HepG2 (cell line): ENCODE measurements around the gene TSKU. TPM values are rescaled to one million over a fixed set of nuclear protein-coding genes. Genes with fewer than 3 reads are reported as not detected.
A peak's percentile ranks its signal among the peaks of the same experiment; 100 is the strongest.

ENCODE experiments used
- ATM ChIP-seq: fragments of 450-650 bp; IDR thresholded peaks from 2 replicates; pipeline ENCODE4 v1.7.1; 2017; ENCODE audit warnings: mild to moderate bottlenecking, borderline replicate concordance
- CEBPB ChIP-seq: IDR thresholded peaks from 2 replicates; pipeline ENCODE4 v1.6.1; 2011; ENCODE audit warnings: low read depth, low read length, improper control_type of control experiment, borderline replicate concordance
- CSRNP2 ChIP-seq: sonication (generic); formaldehyde crosslinking; conservative IDR thresholded peaks from 2 replicates; pipeline ENCODE4 v1.8.0; 2022; ENCODE audit warnings: low read depth, missing genetic modification reagents
- GABPA ChIP-seq, 2 experiments: IDR thresholded peaks; 2 replicates each; pipeline ENCODE4 v1.6.1; 2011 to 2016; ENCODE audit warnings: low read depth in 2 of 2, low read length in 1 of 2, missing biosample characterization in 1 of 2, missing genetic modification characterization in 1 of 2
- HOXA5 ChIP-seq: sonication (generic); formaldehyde crosslinking; IDR thresholded peaks from 2 replicates; pipeline ENCODE4 v1.4.0; 2020; ENCODE audit warnings: missing genetic modification reagents
- IKZF4 ChIP-seq: sonication (generic); formaldehyde crosslinking; IDR thresholded peaks from 2 replicates; pipeline ENCODE4 v1.5.1; 2020; ENCODE audit warnings: borderline replicate concordance, mild to moderate bottlenecking, low read depth, missing genetic modification reagents; ENCODE audit errors: not compliant biosample characterization
- JUNB ChIP-seq: sonication (generic); formaldehyde crosslinking; IDR thresholded peaks from 2 replicates; pipeline ENCODE4 v1.8.0; 2022; ENCODE audit warnings: missing genetic modification reagents, mild to moderate bottlenecking, borderline replicate concordance
- MLLT10 ChIP-seq: sonication (generic); formaldehyde crosslinking; IDR thresholded peaks from 2 replicates; pipeline ENCODE4 v1.4.0; 2020; ENCODE audit warnings: missing genetic modification reagents
- NFKBIZ ChIP-seq: IDR thresholded peaks from 2 replicates; pipeline ENCODE4 v1.6.1; 2018; ENCODE audit warnings: missing genetic modification reagents, missing compliant biosample characterization
- NR3C1 ChIP-seq: sonication (generic); formaldehyde crosslinking; IDR thresholded peaks from 2 replicates; pipeline ENCODE4 v1.4.0; 2020; ENCODE audit warnings: missing genetic modification reagents
- PRDM10 ChIP-seq: sonication (generic); formaldehyde crosslinking; IDR thresholded peaks from 2 replicates; pipeline ENCODE4 v1.4.0; 2020; ENCODE audit warnings: low read depth, missing genetic modification reagents
- PRMT3 ChIP-seq: sonication (generic); formaldehyde crosslinking; IDR thresholded peaks from 2 replicates; pipeline ENCODE4 v1.8.1; 2022; ENCODE audit warnings: low read depth, mild to moderate bottlenecking, moderate library complexity, missing genetic modification reagents, borderline replicate concordance
- REL ChIP-seq: sonication (generic); formaldehyde crosslinking; conservative IDR thresholded peaks from 2 replicates; pipeline ENCODE4 v1.8.0; 2022; ENCODE audit warnings: mild to moderate bottlenecking, missing genetic modification reagents, moderate library complexity
- SAP130 ChIP-seq: IDR thresholded peaks from 2 replicates; pipeline ENCODE4 v1.6.1; 2016; ENCODE audit warnings: low read depth
- SMARCE1 ChIP-seq: fragments of 450-650 bp; IDR thresholded peaks from 2 replicates; pipeline ENCODE4 v1.6.1; 2017; ENCODE audit warnings: borderline replicate concordance
- SRF ChIP-seq: IDR thresholded peaks from 2 replicates; pipeline ENCODE4 v1.6.1; 2011; ENCODE audit warnings: mild to moderate bottlenecking, low read depth, low read length, moderate library complexity
- TBX2 ChIP-seq: sonication (generic); formaldehyde crosslinking; IDR thresholded peaks from 2 replicates; pipeline ENCODE4 v1.5.0; 2020; ENCODE audit warnings: missing genetic modification reagents, mild to moderate bottlenecking, borderline replicate concordance
- THRA ChIP-seq: sonication (generic); formaldehyde crosslinking; IDR thresholded peaks from 2 replicates; pipeline ENCODE4 v1.4.0; 2020; ENCODE audit warnings: missing genetic modification reagents, borderline replicate concordance
- TSC22D2 ChIP-seq: sonication (generic); formaldehyde crosslinking; IDR thresholded peaks from 2 replicates; pipeline ENCODE4 v1.5.1; 2020; ENCODE audit warnings: missing genetic modification reagents, mild to moderate bottlenecking, borderline replicate concordance
- ZFP62 ChIP-seq: sonication (generic); formaldehyde crosslinking; IDR thresholded peaks from 2 replicates; pipeline ENCODE4 v1.4.0; 2020; ENCODE audit warnings: missing genetic modification reagents
- ZNF225 ChIP-seq: sonication (generic); formaldehyde crosslinking; IDR thresholded peaks from 2 replicates; pipeline ENCODE4 v1.4.0; 2020; ENCODE audit warnings: mild to moderate bottlenecking, missing genetic modification reagents
- ZNF274 ChIP-seq: sonication (generic); formaldehyde crosslinking; IDR thresholded peaks from 2 replicates; pipeline ENCODE4 v1.5.1; 2020; ENCODE audit warnings: mild to moderate bottlenecking, missing genetic modification reagents
- ZNF343 ChIP-seq: sonication (generic); formaldehyde crosslinking; IDR thresholded peaks from 2 replicates; pipeline ENCODE4 v1.4.0; 2020; ENCODE audit warnings: mild to moderate bottlenecking, missing genetic modification reagents
- ZNF672 ChIP-seq: sonication (generic); formaldehyde crosslinking; IDR thresholded peaks from 2 replicates; pipeline ENCODE4 v1.8.1; 2022; ENCODE audit warnings: missing genetic modification reagents
- ZNF879 ChIP-seq: sonication (generic); formaldehyde crosslinking; IDR thresholded peaks from 2 replicates; pipeline ENCODE4 v1.8.1; 2023; ENCODE audit warnings: missing genetic modification reagents
- polyA plus RNA-seq, 8 experiments: library from polyadenylated mRNA; depleted of rRNA in 3 of 8; stranded (reverse) in 7 of 8; unstranded in 1 of 8; fragments of >200 nt; fragmentation: Illumina TruSeq in 4 of 8; extraction: Trizol in 4 of 8; gene quantifications; 2 replicates each; pipeline versions ENCODE4 v1.2.1 to v1.2.3, GENCODE V29; 2011 to 2016; ENCODE audit warnings: low read depth in 4 of 8, missing spikeins in 1 of 8, mixed read lengths in 1 of 8; ENCODE audit not compliant: insufficient read depth in 1 of 8
- total RNA-seq, 5 experiments: library from RNA; depleted of rRNA; stranded (reverse); fragments of >200 nt; fragmentation: Illumina TruSeq; extraction: Trizol; gene quantifications; 2 replicates each; pipeline ENCODE4 v1.2.3, GENCODE V29; 2016; ENCODE audit warnings: low read depth in 1 of 5

Gene TSKU
- total and polyA plus RNA-seq, 2 of the 13 experiments (the other 11 are each of a cell fraction or from before 2014, with no cell fraction given): 20.3 to 21.4 TPM

- TF ChIP-seq IKZF4 (peak; percentile 44), NFKBIZ (CRISPR knock-in tag) (no peak), TSC22D2 (CRISPR knock-in tag) (no peak), ZNF879 (CRISPR knock-in tag) (no peak), HOXA5 (CRISPR knock-in tag) (no peak), JUNB (CRISPR knock-in tag) (no peak), SMARCE1 (no peak), SRF (no peak), ZNF343 (CRISPR knock-in tag) (no peak), CSRNP2 (CRISPR knock-in tag) (no peak), PRMT3 (CRISPR knock-in tag) (no peak; the same call in 1 of the 2 replicates), CEBPB (no peak), ZNF672 (CRISPR knock-in tag) (no peak), SAP130 (no peak), ATM (no peak), ZNF274 (0 out of 2 replicates have a peak, but pooled peaks have one; percentile 28), THRA (CRISPR knock-in tag) (no peak; the same call in 1 of the 2 replicates), MLLT10 (CRISPR knock-in tag) (0 out of 2 replicates have a peak, but pooled peaks have one; percentile 44), TBX2 (CRISPR knock-in tag) (no peak), ZFP62 (CRISPR knock-in tag) (no peak), NR3C1 (CRISPR knock-in tag) (no peak), PRDM10 (CRISPR knock-in tag) (no peak), REL (CRISPR knock-in tag) (no peak), GABPA (IDR thresholded peaks at IDR 0.05; ENCODE audit: low read depth, low read length) (no peak), GABPA (CRISPR knock-in tag; IDR thresholded peaks at IDR 0.05; ENCODE audit: low read depth) (no peak), ZNF225 (0 out of 2 replicates have a peak, but pooled peaks have one; percentile 13)
Observed at GRCh38 chr11:76783294-76783895, at the start of gene TSKU (continued).
